WTC11 (cell line): ENCODE measurements around the gene KMT2D. TPM values are rescaled to one million over a fixed set of nuclear protein-coding genes. Genes with fewer than 3 reads are reported as not detected.
A peak's percentile ranks its signal among the peaks of the same experiment; 100 is the strongest.

Experiments used
- ATAC-seq: fragments of 200-7000 bp; cut with Tn5 transposase; 2 replicates; pipeline ENCODE4 v1.10.0; 2021; ENCODE audit warnings: mild to moderate bottlenecking, moderate library complexity
- CTCF ChIA-PET: fragments of 300-600 bp; sonication (Branson Sonifier 250); formaldehyde crosslinking; loops from one replicate; lab custom pipeline; 2021; ENCODE audit warnings: antibody characterized with exemption; lab: Charles Lee
- POLR2A ChIA-PET: fragments of 350-600 bp; sonication (Branson Sonifier 250); formaldehyde crosslinking; loops from one replicate; lab custom pipeline; 2021; ENCODE audit warnings: antibody characterized with exemption; lab: Charles Lee
- DNase-seq: peaks from one replicate; pipeline ENCODE4 v3.0.0; 2021; ENCODE audit warnings: low spot score
- H3K27ac Mint-ChIP-seq: 2 replicates; pipeline ENCODE4 v1.8.0; 2021; ENCODE audit warnings: mixed read lengths
- H3K27me3 Mint-ChIP-seq: 2 replicates; pipeline ENCODE4 v1.8.0; 2021; ENCODE audit warnings: low read depth, mild to moderate bottlenecking, moderate library complexity, mixed read lengths
- H3K36me3 Mint-ChIP-seq: 2 replicates; pipeline ENCODE4 v1.8.0; 2021; ENCODE audit warnings: mixed read lengths
- H3K4me1 Mint-ChIP-seq: 2 replicates; pipeline ENCODE4 v1.8.0; 2022; ENCODE audit warnings: mixed read lengths
- H3K4me3 Mint-ChIP-seq: 2 replicates; pipeline ENCODE4 v1.8.0; 2021; ENCODE audit warnings: mild to moderate bottlenecking, moderate library complexity, mixed read lengths
- H3K9me3 Mint-ChIP-seq: 2 replicates; pipeline ENCODE4 v1.8.0; 2021; ENCODE audit warnings: mixed read lengths
- CREM ChIP-seq: sonication (generic); formaldehyde crosslinking; IDR thresholded peaks from 2 replicates; pipeline ENCODE4 v1.8.1; 2022; ENCODE audit warnings: mild to moderate bottlenecking, missing genetic modification reagents, moderate library complexity
- ESRRA ChIP-seq: sonication (generic); formaldehyde crosslinking; IDR thresholded peaks from 2 replicates; pipeline ENCODE4 v1.8.1; 2022; ENCODE audit warnings: mild to moderate bottlenecking, missing genetic modification reagents, borderline replicate concordance
- GTF2I ChIP-seq: fragments of 250-450 bp; sonication (Bioruptor Pico); conservative IDR thresholded peaks from 2 replicates; pipeline ENCODE4 v1.4.0; 2021; ENCODE audit warnings: mild to moderate bottlenecking
- JAZF1 ChIP-seq: fragments of 250-450 bp; sonication (Bioruptor Pico); IDR thresholded peaks from 2 replicates; pipeline ENCODE4 v1.9.0; 2021; ENCODE audit warnings: moderate library complexity, mild to moderate bottlenecking, inconsistent platforms
- JUN ChIP-seq: sonication (generic); formaldehyde crosslinking; IDR thresholded peaks from 2 replicates; pipeline ENCODE4 v1.8.0; 2023; ENCODE audit warnings: mild to moderate bottlenecking, missing genetic modification reagents
- KAT7 ChIP-seq: sonication (generic); formaldehyde crosslinking; IDR thresholded peaks from 2 replicates; pipeline ENCODE4 v1.8.1; 2023; ENCODE audit warnings: missing genetic modification reagents, mild to moderate bottlenecking, borderline replicate concordance
- NFATC4 ChIP-seq: fragments of 250-450 bp; sonication (Bioruptor Pico); IDR thresholded peaks from 2 replicates; pipeline ENCODE4 v1.9.0; 2021; ENCODE audit warnings: mild to moderate bottlenecking
- NR3C1 ChIP-seq: sonication (generic); formaldehyde crosslinking; conservative IDR thresholded peaks from 2 replicates; pipeline ENCODE4 v1.8.1; 2023; ENCODE audit warnings: low read depth, mild to moderate bottlenecking, missing genetic modification reagents
- OVOL2 ChIP-seq: fragments of 250-450 bp; sonication (Bioruptor Pico); IDR thresholded peaks from 2 replicates; pipeline ENCODE4 v1.9.0; 2021; ENCODE audit warnings: mild to moderate bottlenecking, borderline replicate concordance
- PRRX2 ChIP-seq: fragments of 250-450 bp; sonication (Bioruptor Pico); IDR thresholded peaks from 2 replicates; pipeline ENCODE4 v1.8.0; 2021; ENCODE audit warnings: mild to moderate bottlenecking
- RORB ChIP-seq: fragments of 250-450 bp; sonication (Bioruptor Pico); IDR thresholded peaks from 2 replicates; pipeline ENCODE4 v1.9.0; 2021; ENCODE audit warnings: mild to moderate bottlenecking
- SP1 ChIP-seq: sonication (generic); formaldehyde crosslinking; conservative IDR thresholded peaks from 2 replicates; pipeline ENCODE4 v1.8.1; 2022; ENCODE audit warnings: missing genetic modification reagents
- ZBTB21 ChIP-seq: sonication (generic); formaldehyde crosslinking; IDR thresholded peaks from 2 replicates; pipeline ENCODE4 v1.8.1; 2023; ENCODE audit warnings: mild to moderate bottlenecking, missing genetic modification reagents, borderline replicate concordance
- ZNF138 ChIP-seq: sonication (generic); formaldehyde crosslinking; conservative IDR thresholded peaks from 2 replicates; pipeline ENCODE4 v1.8.1; 2022; ENCODE audit warnings: mild to moderate bottlenecking, moderate library complexity, missing genetic modification reagents
- ZNF263 ChIP-seq: sonication (generic); formaldehyde crosslinking; IDR thresholded peaks from 2 replicates; pipeline ENCODE4 v1.8.1; 2022; ENCODE audit warnings: low read depth, mild to moderate bottlenecking, moderate library complexity, missing genetic modification reagents
- total RNA-seq: library from RNA; stranded (reverse); gene quantifications from 3 replicates; pipeline ENCODE4 v1.2.3, GENCODE V29; 2021
- TF ChIP-seq, protein P1 (sequence below): fragments of 250-450 bp; sonication (Bioruptor Pico); IDR thresholded peaks from 2 replicates; pipeline ENCODE4 v2.1.2; 2022; ENCODE audit warnings: mild to moderate bottlenecking, moderate library complexity
- TF ChIP-seq, protein P2 (sequence below): sonication (generic); formaldehyde crosslinking; IDR thresholded peaks from 2 replicates; pipeline ENCODE4 v1.8.0; 2023; ENCODE audit warnings: mild to moderate bottlenecking, missing genetic modification reagents
- TF ChIP-seq, protein P3 (sequence below): sonication (generic); formaldehyde crosslinking; IDR thresholded peaks from 2 replicates; pipeline ENCODE4 v1.8.1; 2022; ENCODE audit warnings: mild to moderate bottlenecking, moderate library complexity, missing genetic modification reagents
- TF ChIP-seq, protein P4 (sequence below): sonication (generic); formaldehyde crosslinking; conservative IDR thresholded peaks from 2 replicates; pipeline ENCODE4 v1.8.1; 2022; ENCODE audit warnings: mild to moderate bottlenecking, missing genetic modification reagents
- TF ChIP-seq, protein P5 (sequence below): sonication (generic); formaldehyde crosslinking; IDR thresholded peaks from 2 replicates; pipeline ENCODE4 v1.8.0; 2023; ENCODE audit warnings: missing genetic modification reagents
- TF ChIP-seq, protein P6 (sequence below): sonication (generic); formaldehyde crosslinking; conservative IDR thresholded peaks from 2 replicates; pipeline ENCODE4 v1.8.1; 2023; ENCODE audit warnings: mild to moderate bottlenecking, low read depth, missing genetic modification reagents, moderate library complexity
- TF ChIP-seq, protein P7 (sequence below): sonication (generic); formaldehyde crosslinking; IDR thresholded peaks from 2 replicates; pipeline ENCODE4 v1.8.1; 2022; ENCODE audit warnings: low read depth, missing genetic modification reagents, borderline replicate concordance
- TF ChIP-seq, protein P8 (sequence below): fragments of 250-450 bp; sonication (Bioruptor Pico); conservative IDR thresholded peaks from 2 replicates; pipeline ENCODE4 v1.9.0; 2021; ENCODE audit warnings: mild to moderate bottlenecking

KMT2D gene
- total RNA-seq, 1 experiment from 2014 or later = 101 TPM

DNA sequence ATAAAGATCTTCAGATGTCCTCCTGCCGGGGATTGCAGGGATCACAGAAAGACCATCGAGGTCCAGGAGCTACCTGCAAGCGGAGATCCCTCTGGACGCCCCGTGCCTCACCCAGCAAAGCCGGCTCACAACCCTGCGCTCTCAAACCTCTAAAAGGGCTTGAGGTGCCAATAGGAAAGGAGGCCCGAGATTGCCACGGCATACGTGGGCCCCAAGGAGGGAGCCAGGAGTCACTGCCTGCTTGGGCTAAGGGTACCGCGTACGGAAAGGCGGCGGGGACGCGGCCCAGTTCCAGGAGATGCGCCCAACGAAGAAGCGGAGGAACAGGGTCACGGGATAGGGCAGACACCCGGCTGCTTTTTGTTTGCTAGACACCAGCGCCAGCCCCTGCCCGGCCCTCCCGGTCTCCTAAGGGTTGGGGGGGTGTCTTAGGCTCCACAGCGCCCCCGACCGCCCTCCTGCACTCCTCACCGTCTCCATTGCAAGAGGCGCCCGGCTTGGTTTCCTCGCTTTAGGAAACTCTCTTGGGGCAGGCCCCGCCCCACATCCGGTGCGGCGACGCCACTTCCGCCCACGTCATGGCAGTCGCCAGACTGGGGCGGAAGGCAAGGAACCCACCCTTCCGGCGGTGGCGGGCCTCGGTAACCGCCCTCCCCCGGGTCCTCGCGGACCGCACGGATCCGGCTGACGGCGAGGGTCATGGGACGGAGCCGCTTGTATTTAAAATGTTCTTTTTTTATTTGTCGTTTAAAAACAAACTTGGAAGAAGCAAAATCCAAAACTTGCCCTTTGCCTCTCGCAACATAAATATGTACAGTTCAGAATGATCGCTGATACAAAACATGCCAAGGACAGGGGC lies 42.1 kb downstream of the KMT2D start, which contains the start of gene PRKAG1 (continued):
- TF ChIP-seq, protein P1, sequence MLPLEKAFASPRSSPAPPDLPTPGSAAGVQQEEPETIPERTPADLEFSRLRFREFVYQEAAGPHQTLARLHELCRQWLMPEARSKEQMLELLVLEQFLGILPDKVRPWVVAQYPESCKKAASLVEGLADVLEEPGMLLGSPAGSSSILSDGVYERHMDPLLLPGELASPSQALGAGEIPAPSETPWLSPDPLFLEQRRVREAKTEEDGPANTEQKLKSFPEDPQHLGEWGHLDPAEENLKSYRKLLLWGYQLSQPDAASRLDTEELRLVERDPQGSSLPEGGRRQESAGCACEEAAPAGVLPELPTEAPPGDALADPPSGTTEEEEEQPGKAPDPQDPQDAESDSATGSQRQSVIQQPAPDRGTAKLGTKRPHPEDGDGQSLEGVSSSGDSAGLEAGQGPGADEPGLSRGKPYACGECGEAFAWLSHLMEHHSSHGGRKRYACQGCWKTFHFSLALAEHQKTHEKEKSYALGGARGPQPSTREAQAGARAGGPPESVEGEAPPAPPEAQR (CRISPR knock-in tag) = no peak
- TF ChIP-seq PRRX2 (CRISPR knock-in tag) (no peak), ESRRA (CRISPR knock-in tag) (no peak), OVOL2 (CRISPR knock-in tag) (no peak), GTF2I (CRISPR knock-in tag) (no peak), JAZF1 (CRISPR knock-in tag) (no peak), KAT7 (CRISPR knock-in tag) (0 out of 2 replicates have a peak, but pooled peaks have one; percentile 3), RORB (CRISPR knock-in tag) (no peak), ZNF263 (no peak), SP1 (CRISPR knock-in tag) (peak; percentile 95), NFATC4 (CRISPR knock-in tag) (peak; percentile 30; the same call in 1 of the 2 replicates)
- TF ChIP-seq, protein P2, sequence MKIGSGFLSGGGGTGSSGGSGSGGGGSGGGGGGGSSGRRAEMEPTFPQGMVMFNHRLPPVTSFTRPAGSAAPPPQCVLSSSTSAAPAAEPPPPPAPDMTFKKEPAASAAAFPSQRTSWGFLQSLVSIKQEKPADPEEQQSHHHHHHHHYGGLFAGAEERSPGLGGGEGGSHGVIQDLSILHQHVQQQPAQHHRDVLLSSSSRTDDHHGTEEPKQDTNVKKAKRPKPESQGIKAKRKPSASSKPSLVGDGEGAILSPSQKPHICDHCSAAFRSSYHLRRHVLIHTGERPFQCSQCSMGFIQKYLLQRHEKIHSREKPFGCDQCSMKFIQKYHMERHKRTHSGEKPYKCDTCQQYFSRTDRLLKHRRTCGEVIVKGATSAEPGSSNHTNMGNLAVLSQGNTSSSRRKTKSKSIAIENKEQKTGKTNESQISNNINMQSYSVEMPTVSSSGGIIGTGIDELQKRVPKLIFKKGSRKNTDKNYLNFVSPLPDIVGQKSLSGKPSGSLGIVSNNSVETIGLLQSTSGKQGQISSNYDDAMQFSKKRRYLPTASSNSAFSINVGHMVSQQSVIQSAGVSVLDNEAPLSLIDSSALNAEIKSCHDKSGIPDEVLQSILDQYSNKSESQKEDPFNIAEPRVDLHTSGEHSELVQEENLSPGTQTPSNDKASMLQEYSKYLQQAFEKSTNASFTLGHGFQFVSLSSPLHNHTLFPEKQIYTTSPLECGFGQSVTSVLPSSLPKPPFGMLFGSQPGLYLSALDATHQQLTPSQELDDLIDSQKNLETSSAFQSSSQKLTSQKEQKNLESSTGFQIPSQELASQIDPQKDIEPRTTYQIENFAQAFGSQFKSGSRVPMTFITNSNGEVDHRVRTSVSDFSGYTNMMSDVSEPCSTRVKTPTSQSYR (CRISPR knock-in tag) = no peak
- TF ChIP-seq, protein P3, sequence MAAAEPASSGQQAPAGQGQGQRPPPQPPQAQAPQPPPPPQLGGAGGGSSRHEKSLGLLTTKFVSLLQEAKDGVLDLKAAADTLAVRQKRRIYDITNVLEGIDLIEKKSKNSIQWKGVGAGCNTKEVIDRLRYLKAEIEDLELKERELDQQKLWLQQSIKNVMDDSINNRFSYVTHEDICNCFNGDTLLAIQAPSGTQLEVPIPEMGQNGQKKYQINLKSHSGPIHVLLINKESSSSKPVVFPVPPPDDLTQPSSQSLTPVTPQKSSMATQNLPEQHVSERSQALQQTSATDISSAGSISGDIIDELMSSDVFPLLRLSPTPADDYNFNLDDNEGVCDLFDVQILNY (CRISPR knock-in tag) = no peak; the same call in 1 of the 2 replicates
- TF ChIP-seq, protein P4, sequence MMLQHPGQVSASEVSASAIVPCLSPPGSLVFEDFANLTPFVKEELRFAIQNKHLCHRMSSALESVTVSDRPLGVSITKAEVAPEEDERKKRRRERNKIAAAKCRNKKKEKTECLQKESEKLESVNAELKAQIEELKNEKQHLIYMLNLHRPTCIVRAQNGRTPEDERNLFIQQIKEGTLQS = no peak
- TF ChIP-seq, protein P5, sequence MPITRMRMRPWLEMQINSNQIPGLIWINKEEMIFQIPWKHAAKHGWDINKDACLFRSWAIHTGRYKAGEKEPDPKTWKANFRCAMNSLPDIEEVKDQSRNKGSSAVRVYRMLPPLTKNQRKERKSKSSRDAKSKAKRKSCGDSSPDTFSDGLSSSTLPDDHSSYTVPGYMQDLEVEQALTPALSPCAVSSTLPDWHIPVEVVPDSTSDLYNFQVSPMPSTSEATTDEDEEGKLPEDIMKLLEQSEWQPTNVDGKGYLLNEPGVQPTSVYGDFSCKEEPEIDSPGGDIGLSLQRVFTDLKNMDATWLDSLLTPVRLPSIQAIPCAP (CRISPR knock-in tag) = no peak
- TF ChIP-seq, protein P6, sequence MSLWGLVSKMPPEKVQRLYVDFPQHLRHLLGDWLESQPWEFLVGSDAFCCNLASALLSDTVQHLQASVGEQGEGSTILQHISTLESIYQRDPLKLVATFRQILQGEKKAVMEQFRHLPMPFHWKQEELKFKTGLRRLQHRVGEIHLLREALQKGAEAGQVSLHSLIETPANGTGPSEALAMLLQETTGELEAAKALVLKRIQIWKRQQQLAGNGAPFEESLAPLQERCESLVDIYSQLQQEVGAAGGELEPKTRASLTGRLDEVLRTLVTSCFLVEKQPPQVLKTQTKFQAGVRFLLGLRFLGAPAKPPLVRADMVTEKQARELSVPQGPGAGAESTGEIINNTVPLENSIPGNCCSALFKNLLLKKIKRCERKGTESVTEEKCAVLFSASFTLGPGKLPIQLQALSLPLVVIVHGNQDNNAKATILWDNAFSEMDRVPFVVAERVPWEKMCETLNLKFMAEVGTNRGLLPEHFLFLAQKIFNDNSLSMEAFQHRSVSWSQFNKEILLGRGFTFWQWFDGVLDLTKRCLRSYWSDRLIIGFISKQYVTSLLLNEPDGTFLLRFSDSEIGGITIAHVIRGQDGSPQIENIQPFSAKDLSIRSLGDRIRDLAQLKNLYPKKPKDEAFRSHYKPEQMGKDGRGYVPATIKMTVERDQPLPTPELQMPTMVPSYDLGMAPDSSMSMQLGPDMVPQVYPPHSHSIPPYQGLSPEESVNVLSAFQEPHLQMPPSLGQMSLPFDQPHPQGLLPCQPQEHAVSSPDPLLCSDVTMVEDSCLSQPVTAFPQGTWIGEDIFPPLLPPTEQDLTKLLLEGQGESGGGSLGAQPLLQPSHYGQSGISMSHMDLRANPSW (CRISPR knock-in tag) = no peak

DNA sequence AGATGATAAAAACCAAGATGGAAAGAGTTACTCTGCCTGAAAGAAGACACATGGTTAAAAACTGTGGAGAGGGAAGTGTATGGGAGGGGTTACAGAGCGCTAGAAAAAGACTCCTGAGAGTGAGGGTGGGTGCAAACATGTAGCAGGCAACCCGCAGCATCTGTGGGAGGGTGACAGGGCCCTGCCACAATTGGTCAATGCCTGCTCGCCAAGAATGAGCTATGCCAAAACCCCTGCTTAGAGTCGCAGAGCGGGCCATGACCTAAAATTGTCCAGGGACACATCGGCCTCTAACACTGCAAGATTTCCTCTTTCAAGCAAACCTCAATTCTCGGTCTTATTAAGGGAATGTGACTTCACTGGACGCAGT lies 42.7 kb downstream of the KMT2D start:
- H3K9me3 Mint-ChIP-seq = no peaks in the 10 kb centered on the region
- H3K4me1 Mint-ChIP-seq = peaks cover 16% of the 10 kb centered on the region
- ChIA-PET POLR2A (interaction anchor here (0.5 to 0.6 kb wide), 2 partner anchors 21 to 256 kb away, joined by 3 to 5 read pairs; no protein-coding TSS in a partner anchor), CTCF (interaction anchor here (0.6 to 3.5 kb wide), 16 partner anchors 10 to 229 kb away, joined by 3 to 60 read pairs (median 6); partner anchors contain the start of genes ADCY6, ARF3, DDN and WNT10B)
- H3K27me3 Mint-ChIP-seq = peaks cover 6% of the 10 kb centered on the region
- DNase-seq = no peak
- peak overlapping the region; percentile 95 for H3K27ac Mint-ChIP-seq
- peaks cover 14% of the 10 kb centered on the region for H3K36me3 Mint-ChIP-seq
- H3K4me3 Mint-ChIP-seq = peak overlapping the region; percentile 91
- ATAC-seq = peak; percentile 1; the same call in 1 of the 2 replicates
- TF ChIP-seq, protein P7, sequence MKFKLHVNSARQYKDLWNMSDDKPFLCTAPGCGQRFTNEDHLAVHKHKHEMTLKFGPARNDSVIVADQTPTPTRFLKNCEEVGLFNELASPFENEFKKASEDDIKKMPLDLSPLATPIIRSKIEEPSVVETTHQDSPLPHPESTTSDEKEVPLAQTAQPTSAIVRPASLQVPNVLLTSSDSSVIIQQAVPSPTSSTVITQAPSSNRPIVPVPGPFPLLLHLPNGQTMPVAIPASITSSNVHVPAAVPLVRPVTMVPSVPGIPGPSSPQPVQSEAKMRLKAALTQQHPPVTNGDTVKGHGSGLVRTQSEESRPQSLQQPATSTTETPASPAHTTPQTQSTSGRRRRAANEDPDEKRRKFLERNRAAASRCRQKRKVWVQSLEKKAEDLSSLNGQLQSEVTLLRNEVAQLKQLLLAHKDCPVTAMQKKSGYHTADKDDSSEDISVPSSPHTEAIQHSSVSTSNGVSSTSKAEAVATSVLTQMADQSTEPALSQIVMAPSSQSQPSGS (CRISPR knock-in tag) = no peak
- no peak for TF ChIP-seq ZNF138 (CRISPR knock-in tag)
- TF ChIP-seq, protein P8, sequence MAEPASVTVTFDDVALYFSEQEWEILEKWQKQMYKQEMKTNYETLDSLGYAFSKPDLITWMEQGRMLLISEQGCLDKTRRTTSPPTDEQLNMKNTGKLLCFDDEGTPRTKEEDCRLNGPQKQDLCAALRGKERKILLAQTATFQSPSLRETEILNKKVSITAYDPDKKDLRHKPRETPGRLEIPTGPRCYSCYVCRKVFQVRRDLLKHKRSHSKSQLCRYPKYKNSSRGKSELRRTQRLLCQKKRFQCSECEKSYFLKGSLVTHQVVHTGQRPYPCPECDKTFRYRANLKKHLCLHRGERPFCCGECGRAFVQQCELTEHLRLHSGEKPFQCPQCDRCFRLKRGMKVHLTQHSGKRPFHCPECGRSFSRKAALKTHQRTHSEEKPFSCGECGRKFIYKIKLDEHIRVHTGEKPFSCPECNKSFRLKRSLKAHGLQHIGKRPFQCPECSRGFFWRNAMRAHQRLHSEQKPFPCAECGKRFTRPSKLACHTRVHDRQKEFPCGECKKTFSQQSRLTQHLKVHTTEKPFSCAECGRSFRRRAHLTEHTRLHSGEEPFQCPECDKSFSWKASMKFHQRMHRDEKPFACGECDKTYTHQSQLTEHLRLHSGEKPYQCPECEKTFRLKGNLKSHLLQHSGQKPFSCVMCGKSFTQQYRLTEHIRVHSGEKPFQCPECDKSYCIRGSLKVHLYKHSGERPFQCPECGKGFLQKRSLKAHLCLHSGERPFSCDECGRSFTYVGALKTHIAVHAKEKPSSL (CRISPR knock-in tag) = no peak
- TF ChIP-seq ZBTB21 (CRISPR knock-in tag) = no peak
- TF ChIP-seq JUN (CRISPR knock-in tag) = no peak
- TF ChIP-seq CREM (CRISPR knock-in tag) = no peak
- no peak for TF ChIP-seq NR3C1
